Stomach (tissue), 9 donors: ENCODE results near the gene SRI. TPM values are rescaled to one million over a fixed set of nuclear protein-coding genes. Genes with fewer than 3 reads are reported as not detected.
"Not testable (repeated sequence)": the region's sequence is repeated elsewhere in the genome, so short reads cannot be mapped to it uniquely, and the experiment has no call there.

ENCODE experiments used
- DNase-seq, 2 donors: peaks; one replicate each; pipeline versions ENCODE4 v3.0.0 to v3.0.0-alpha.2; 2013 to 2019
- H3K27ac ChIP-seq, 5 donors: fragments of 200-600 bp in 4 of 5; sonication (generic) in 4 of 5; one replicate each; pipeline ENCODE4 v1.5.1; 2013 to 2019; ENCODE audit warnings: mild to moderate bottlenecking in 1 of 5, moderate library complexity in 1 of 5
- H3K27me3 ChIP-seq, 3 donors: fragments of 200-600 bp; sonication (generic); one replicate each; pipeline ENCODE4 v1.5.1; 2017 to 2019; ENCODE audit warnings: mixed run types in 1 of 3
- H3K36me3 ChIP-seq, 4 donors: fragments of 200-600 bp; sonication (generic); 1 replicate in 3 of 4; 2 replicates in 1 of 4; pipeline ENCODE4 v1.5.1; 2016 to 2019
- H3K4me1 ChIP-seq, 4 donors: fragments of 200-600 bp; sonication (generic); one replicate each; pipeline ENCODE4 v1.5.1; 2016 to 2019
- H3K4me3 ChIP-seq, 4 donors: fragments of 200-600 bp; sonication (generic) in 3 of 4; one replicate each; pipeline ENCODE4 v1.5.1; 2016 to 2019; ENCODE audit warnings: mild to moderate bottlenecking in 1 of 4
- H3K9me3 ChIP-seq, 4 donors: fragments of 200-600 bp; sonication (generic); one replicate each; pipeline ENCODE4 v1.5.1; 2016 to 2019
- EP300 ChIP-seq: sonication (generic); formaldehyde crosslinking; IDR thresholded peaks from one replicate; pipeline ENCODE4 v1.6.1; 2017; ENCODE audit warnings: antibody characterized with exemption
- POLR2A ChIP-seq, 4 donors: fragments of 450-650 bp; IDR thresholded peaks; one replicate each; pipeline ENCODE4 v1.6.1; 2016; ENCODE audit warnings: antibody characterized with exemption in 4 of 4, control low read depth in 2 of 4, mild to moderate bottlenecking in 1 of 4, moderate library complexity in 1 of 4
- POLR2AphosphoS5 ChIP-seq, 3 donors: sonication (generic); formaldehyde crosslinking; IDR thresholded peaks; one replicate each; pipeline ENCODE4 v1.6.1; 2016; ENCODE audit warnings: antibody characterized with exemption in 3 of 3
- WGBS, 5 donors: extraction: QIAGEN DNeasy Blood & Tissue Kit in 3 of 5; methylation state at CpG; one replicate each; pipeline versions ENCODE4 v1.1.5 to v1.1.7; 2013 to 2018; 5-methylcytosine and 5-hydroxymethylcytosine counted together
- intact Hi-C: fragments of 100-400 bp; cut with DNase I; formaldehyde crosslinking; loops from one replicate; pipeline ENCODE4 v1.15.1; 2023; ENCODE audit warnings: low total_unique reads
- polyA plus RNA-seq, 3 donors: library from polyadenylated mRNA; stranded (reverse); fragments of 200-250 nt; gene quantifications; one replicate each; pipeline ENCODE4 v1.2.3, GENCODE V29; 2013
- total RNA-seq, 5 donors: library from RNA; depleted of rRNA; stranded (reverse); fragments of >200 nt; gene quantifications; one replicate each; pipeline versions ENCODE4 v1.1.0 to v1.2.3, GENCODE V29; 2014 to 2016
- TF ChIP-seq, protein P1 (sequence below), 7 experiments: fragments of 450-650 bp in 4 of 7; fragments of 200-600 bp in 3 of 7; sonication (generic) in 3 of 7; IDR thresholded peaks; one replicate each; pipeline ENCODE4 v1.5.1; 2016 to 2019; ENCODE audit warnings: antibody characterized with exemption in 7 of 7, control low read depth in 2 of 7, mild to moderate bottlenecking in 1 of 7
- donor health status: healthy with polysubstance abuse.
- donor health status: Bipolar disorder and iron deficiency.
- donor health status: healthy.

The SRI gene
- total and polyA plus RNA-seq, 8 donors: 23.3 to 107 (median 85.0) TPM

- Histone ChIP-seq H3K36me3 (no peaks in the 10 kb centered on the region), H3K27ac (no peak overlapping the region), H3K27me3 (no peaks in the 10 kb centered on the region), H3K4me3 (no peak overlapping the region), H3K4me1 (no peaks in the 10 kb centered on the region), H3K9me3 (no peaks in the 10 kb centered on the region)
- TF ChIP-seq EP300: no peak
- TF ChIP-seq, protein P1, sequence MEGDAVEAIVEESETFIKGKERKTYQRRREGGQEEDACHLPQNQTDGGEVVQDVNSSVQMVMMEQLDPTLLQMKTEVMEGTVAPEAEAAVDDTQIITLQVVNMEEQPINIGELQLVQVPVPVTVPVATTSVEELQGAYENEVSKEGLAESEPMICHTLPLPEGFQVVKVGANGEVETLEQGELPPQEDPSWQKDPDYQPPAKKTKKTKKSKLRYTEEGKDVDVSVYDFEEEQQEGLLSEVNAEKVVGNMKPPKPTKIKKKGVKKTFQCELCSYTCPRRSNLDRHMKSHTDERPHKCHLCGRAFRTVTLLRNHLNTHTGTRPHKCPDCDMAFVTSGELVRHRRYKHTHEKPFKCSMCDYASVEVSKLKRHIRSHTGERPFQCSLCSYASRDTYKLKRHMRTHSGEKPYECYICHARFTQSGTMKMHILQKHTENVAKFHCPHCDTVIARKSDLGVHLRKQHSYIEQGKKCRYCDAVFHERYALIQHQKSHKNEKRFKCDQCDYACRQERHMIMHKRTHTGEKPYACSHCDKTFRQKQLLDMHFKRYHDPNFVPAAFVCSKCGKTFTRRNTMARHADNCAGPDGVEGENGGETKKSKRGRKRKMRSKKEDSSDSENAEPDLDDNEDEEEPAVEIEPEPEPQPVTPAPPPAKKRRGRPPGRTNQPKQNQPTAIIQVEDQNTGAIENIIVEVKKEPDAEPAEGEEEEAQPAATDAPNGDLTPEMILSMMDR (IDR thresholded peaks at IDR 0.05): no peak
- TF ChIP-seq POLR2AphosphoS5 (IDR thresholded peaks at IDR 0.05): no peak
- no peak for TF ChIP-seq POLR2A (IDR thresholded peaks at IDR 0.05)
- WGBS, 5 donors: 79 to 93% (median 90%) methylated on average over 1 of the region's 1 CpG
- intact Hi-C loops: no loop called here
- DNase-seq: no peak
These were observed 40.9 kb upstream of the SRI start for GRCh38 chr7:88260719-88261118.

GRCh38 chr7:88259656-88260380 lies 40.0 kb upstream of the SRI start:
- Histone ChIP-seq H3K4me1 (no peaks in the 10 kb centered on the region), H3K36me3 (no peaks in the 10 kb centered on the region), H3K27me3 (no peaks in the 10 kb centered on the region), H3K4me3 (no peak overlapping the region), H3K9me3 (peaks cover 0 to 4% (median 2%) of the 10 kb centered on the region in 4 donors), H3K27ac (no peak overlapping the region)
- TF ChIP-seq POLR2A (IDR thresholded peaks at IDR 0.05) (no peak), POLR2AphosphoS5 (IDR thresholded peaks at IDR 0.05) (no peak), EP300 (no peak)
- TF ChIP-seq, protein P1 (IDR thresholded peaks at IDR 0.05): no peak
- DNase-seq: no peak
- 61 to 84% (median 74%) methylated on average over 2 of the region's 2 CpGs for WGBS, 5 donors
- intact Hi-C loops: loop anchor here (10.0 kb wide), 1 partner anchor 95 kb away; no protein-coding TSS in a partner anchor

- intact Hi-C loops: loop anchor here (10.0 kb wide), 1 partner anchor 97 kb away; no protein-coding TSS in a partner anchor
- 95 to 100% (median 97%) methylated on average over 1 of the region's 1 CpG for WGBS, 5 donors
- not testable (repeated sequence) for H3K36me3 ChIP-seq, H3K4me1 ChIP-seq, H3K4me3 ChIP-seq, H3K27me3 ChIP-seq, DNase-seq, H3K27ac ChIP-seq
- H3K9me3 ChIP-seq: peaks cover 0 to 19% (median 13%) of the 10 kb centered on the region in 4 donors
These were observed 38.5 kb upstream of the SRI start for GRCh38 chr7:88258296-88258695.

DNA sequence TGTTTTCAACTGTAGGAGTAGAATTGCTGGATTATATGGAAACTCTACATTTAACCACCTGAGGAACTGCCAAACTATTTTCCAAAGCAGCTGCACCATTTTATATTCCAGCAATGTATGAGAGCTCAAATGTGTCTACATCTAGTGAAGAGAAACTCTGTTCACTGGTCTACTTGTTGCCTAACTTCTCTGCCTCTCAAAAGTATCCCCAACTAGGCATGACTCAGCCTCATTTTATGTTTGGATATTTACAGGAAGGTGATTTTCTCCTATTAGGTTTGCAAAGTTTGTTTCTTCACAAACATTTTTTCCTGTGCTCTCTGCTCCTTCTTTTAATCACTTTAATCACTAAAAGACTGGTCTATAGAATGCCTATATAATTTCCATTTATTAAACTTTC lies 37.1 kb upstream of the SRI start:
- Histone ChIP-seq H3K4me3 (no peak overlapping the region), H3K36me3 (no peaks in the 10 kb centered on the region), H3K27ac (no peak overlapping the region), H3K4me1 (no peaks in the 10 kb centered on the region), H3K9me3 (peaks cover 0 to 29% (median 22%) of the 10 kb centered on the region in 4 donors), H3K27me3 (no peaks in the 10 kb centered on the region)
- no peak for DNase-seq
- no peak for TF ChIP-seq POLR2A (IDR thresholded peaks at IDR 0.05)
- TF ChIP-seq, protein P1 (IDR thresholded peaks at IDR 0.05): no peak
- no peak for TF ChIP-seq POLR2AphosphoS5 (IDR thresholded peaks at IDR 0.05)
- no peak for TF ChIP-seq EP300
- intact Hi-C loops: loop anchor here (10.0 kb wide), 1 partner anchor 98 kb away; no protein-coding TSS in a partner anchor
